ENCODE results near the gene KCTD19.

DNA sequence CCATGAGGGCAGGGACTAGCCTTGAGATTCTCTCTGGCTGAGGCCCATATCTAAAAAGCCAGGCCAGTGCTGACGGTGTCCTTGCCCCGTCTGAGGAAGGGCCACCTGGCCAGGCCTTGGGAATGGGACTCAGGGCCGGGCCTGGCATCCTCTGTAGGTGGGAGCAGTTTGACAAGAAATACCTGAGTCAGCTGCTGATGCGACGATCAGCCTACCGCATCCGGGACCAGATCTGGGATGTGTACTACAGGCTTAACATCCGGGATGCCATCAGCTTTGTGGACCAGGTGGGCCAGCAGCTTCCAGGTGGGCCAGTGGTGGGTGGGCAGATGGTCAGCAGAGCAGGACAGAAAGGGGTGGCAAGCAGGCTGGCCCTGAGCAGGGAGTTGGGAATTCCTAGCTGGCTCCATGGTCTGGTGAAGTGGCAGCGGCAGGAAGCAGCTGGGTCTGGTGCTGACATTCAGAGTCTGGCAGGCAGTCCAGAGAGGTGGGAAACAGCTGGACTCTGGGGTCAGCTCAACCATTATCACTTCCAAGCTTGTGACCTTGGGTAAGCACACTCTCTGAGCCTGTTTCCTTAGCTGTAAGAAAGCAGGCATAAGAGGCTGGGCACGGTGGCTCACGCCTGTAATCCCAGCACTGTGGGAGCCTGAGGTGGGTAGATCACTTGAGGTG, 68.2 kb downstream of the KCTD19 start:
- TF ChIP-seq, protein P1, sequence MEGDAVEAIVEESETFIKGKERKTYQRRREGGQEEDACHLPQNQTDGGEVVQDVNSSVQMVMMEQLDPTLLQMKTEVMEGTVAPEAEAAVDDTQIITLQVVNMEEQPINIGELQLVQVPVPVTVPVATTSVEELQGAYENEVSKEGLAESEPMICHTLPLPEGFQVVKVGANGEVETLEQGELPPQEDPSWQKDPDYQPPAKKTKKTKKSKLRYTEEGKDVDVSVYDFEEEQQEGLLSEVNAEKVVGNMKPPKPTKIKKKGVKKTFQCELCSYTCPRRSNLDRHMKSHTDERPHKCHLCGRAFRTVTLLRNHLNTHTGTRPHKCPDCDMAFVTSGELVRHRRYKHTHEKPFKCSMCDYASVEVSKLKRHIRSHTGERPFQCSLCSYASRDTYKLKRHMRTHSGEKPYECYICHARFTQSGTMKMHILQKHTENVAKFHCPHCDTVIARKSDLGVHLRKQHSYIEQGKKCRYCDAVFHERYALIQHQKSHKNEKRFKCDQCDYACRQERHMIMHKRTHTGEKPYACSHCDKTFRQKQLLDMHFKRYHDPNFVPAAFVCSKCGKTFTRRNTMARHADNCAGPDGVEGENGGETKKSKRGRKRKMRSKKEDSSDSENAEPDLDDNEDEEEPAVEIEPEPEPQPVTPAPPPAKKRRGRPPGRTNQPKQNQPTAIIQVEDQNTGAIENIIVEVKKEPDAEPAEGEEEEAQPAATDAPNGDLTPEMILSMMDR (conservative IDR thresholded peaks at IDR 0.05; ENCODE audit: low read depth, low read length) = no peak
- no peak for TF ChIP-seq EZH2 (IDR thresholded peaks at IDR 0.05; ENCODE audit: low read length, unreplicated experiment)

All from PC-3 (cell line).